SK-N-MC (cell line): ENCODE results near the gene TBX19.

Experiments used
- EZH2 ChIP-seq: fragments of 200-600 bp; sonication (generic); IDR thresholded peaks from one replicate; pipeline ENCODE4 v1.6.1; 2017; ENCODE audit warnings: antibody characterized with exemption
- FOXP2 ChIP-seq: optimal IDR thresholded peaks from 2 replicates; pipeline ENCODE3; 2011; ENCODE audit warnings: mild to moderate bottlenecking, moderate library complexity; ENCODE audit not compliant: insufficient read depth; ENCODE audit errors: extremely low read length, control extremely low read depth
- POLR2AphosphoS5 ChIP-seq: IDR thresholded peaks from 2 replicates; pipeline ENCODE4 v1.6.1; 2012; ENCODE audit warnings: mild to moderate bottlenecking, low read depth, low read length, borderline replicate concordance

- TF ChIP-seq POLR2AphosphoS5 (no peak), FOXP2 (no peak), EZH2 (no peak)
Measured at GRCh38 chr1:168304865-168305264, 24.2 kb downstream of the TBX19 start.
